ENCODE data around the gene ZNF263. TPM values are rescaled to one million over a fixed set of nuclear protein-coding genes. Genes with fewer than 3 reads are reported as not detected.

The ZNF263 gene
- total RNA-seq, 6 experiments from 2014 or later: 7.1 to 13.9 (median 11.0) TPM

DNA sequence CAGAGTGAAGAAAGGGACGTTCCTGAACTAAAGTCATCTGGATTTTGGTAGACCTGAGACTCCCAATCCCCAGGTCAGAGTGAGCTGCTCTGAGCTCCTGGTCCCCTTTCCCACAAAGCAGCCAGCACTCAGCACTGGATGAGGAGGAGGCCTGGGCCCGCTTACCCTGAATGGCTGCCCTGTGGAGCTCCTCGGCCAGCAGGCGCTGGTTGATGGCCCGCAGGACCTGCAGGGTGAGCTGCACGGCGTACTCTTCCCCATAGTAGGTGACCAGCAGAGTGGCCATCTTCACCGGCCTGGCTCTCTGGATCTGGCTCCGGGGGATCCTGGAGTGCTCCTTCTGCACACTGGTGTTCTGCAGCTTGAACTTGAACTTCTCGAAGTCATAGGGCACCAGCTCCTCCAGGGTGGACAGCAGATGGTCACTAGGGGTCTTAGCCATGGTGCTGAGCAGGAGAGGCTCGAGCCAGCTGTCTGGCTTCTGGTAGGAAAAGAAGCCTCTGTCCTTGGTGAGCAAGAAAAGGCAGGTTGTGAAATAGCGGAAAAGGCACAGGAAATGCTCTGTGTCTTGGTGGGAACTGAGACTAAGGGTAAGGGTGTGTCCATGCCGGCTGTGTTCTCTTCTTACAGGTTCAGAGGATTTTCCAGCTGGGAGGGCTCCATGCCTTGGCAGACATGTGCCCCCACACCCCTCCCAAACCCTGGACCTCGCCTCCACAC is 27.0 kb upstream of the ZNF263 start, which contains the start of gene MEFV:
Gene MEFV, minus strand, starts transcription at position 488 of the 720 bp plus-strand sequence. Its CDS starts 46 bp downstream, at position 442.
- ATAC-seq: peak; percentile 21 to 44 (median 38)
- Histone ChIP-seq H3K9me3 (no peaks in the 10 kb centered on the region), H3K27ac (peak within 1 kb of the TSS in 1 of 3 donors; percentile 44), H3K27me3 (no peaks in the 10 kb centered on the region), H3K4me1 (no peaks in the 10 kb centered on the region), H3K4me3 (peak within 1 kb of the TSS in 2 of 3 donors; percentile 11 to 29), H3K36me3 (no peaks in the 10 kb centered on the region)
- 73% methylated on average over 3 of the region's 14 CpGs for WGBS (ENCODE audit: insufficient coverage, low coverage, low lambda C conversion rate, missing lambda C conversion rate)
- TF ChIP-seq CTCF (IDR thresholded peaks at IDR 0.05): no peak
- TF ChIP-seq POLR2A (IDR thresholded peaks at IDR 0.05): no peak
- intact Hi-C loops (cut with DNase I): no loop called here
- DNase-seq: no peak

- peak in 1 of 4 donors; percentile 7 for ATAC-seq
- H3K27me3 ChIP-seq: no peaks in the 10 kb centered on the region
- TF ChIP-seq CTCF (IDR thresholded peaks at IDR 0.05): no peak
- TF ChIP-seq POLR2A (IDR thresholded peaks at IDR 0.05): no peak
- no peaks in the 10 kb centered on the region for H3K36me3 ChIP-seq
- no peak overlapping the region for H3K27ac ChIP-seq
- DNase-seq: no peak
- no peak overlapping the region for H3K4me3 ChIP-seq
- no peaks in the 10 kb centered on the region for H3K9me3 ChIP-seq
- H3K4me1 ChIP-seq: no peaks in the 10 kb centered on the region
- intact Hi-C loops (cut with DNase I): no loop called here
- WGBS (ENCODE audit: insufficient coverage, low coverage, low lambda C conversion rate, missing lambda C conversion rate): no CpG with 5 or more reads among the region's 9 CpGs
Observed at GRCh38 chr16:3256866-3257465, 26.3 kb upstream of the ZNF263 start.

- H3K36me3 ChIP-seq: no peaks in the 10 kb centered on the region
- ATAC-seq (no peak), DNase-seq (no peak)
- H3K27ac ChIP-seq: peak overlapping the region; percentile 29 to 55 (median 32)
- no peaks in the 10 kb centered on the region for H3K9me3 ChIP-seq
- H3K4me3 ChIP-seq: no peak overlapping the region
- H3K27me3 ChIP-seq: no peaks in the 10 kb centered on the region
- no peaks in the 10 kb centered on the region for H3K4me1 ChIP-seq
- WGBS (ENCODE audit: insufficient coverage, low coverage, low lambda C conversion rate, missing lambda C conversion rate): 65% methylated on average over 8 of the region's 8 CpGs
- TF ChIP-seq POLR2A (IDR thresholded peaks at IDR 0.05): no peak
- intact Hi-C loops (cut with DNase I): no loop called here
Observed at GRCh38 chr16:3259836-3260235, 23.5 kb upstream of the ZNF263 start.

DNA sequence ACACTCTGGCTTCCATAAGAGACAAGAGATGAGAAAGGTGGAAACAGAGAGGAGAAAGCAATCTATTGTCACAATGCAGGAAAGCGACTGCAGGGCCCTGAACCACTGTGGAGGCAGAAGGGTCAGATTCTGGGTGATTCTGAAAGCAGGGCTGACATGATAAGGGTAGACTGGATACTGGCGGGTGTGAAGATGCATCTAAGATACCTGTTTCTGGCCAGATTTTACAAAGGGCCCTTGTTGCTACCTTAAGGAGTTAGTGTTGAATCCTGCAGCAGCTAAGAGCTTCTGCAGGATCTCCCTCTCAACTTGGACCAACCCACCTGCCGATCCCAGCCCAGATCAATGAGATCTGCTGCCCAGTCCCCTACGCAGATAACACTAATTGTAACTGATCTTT is 20.8 kb upstream of the ZNF263 start:
- ATAC-seq: no peak
- no peak for DNase-seq
- H3K27ac ChIP-seq: peak overlapping the region in 1 of 3 donors; percentile 93
- intact Hi-C loops (cut with DNase I): no loop called here
- no peaks in the 10 kb centered on the region for H3K27me3 ChIP-seq
- TF ChIP-seq POLR2A (IDR thresholded peaks at IDR 0.05): no peak
- H3K4me1 ChIP-seq: no peaks in the 10 kb centered on the region
- 80% methylated on average over 1 of the region's 4 CpGs for WGBS (ENCODE audit: insufficient coverage, low coverage, low lambda C conversion rate, missing lambda C conversion rate)
- no peaks in the 10 kb centered on the region for H3K36me3 ChIP-seq
- no peaks in the 10 kb centered on the region for H3K9me3 ChIP-seq
- H3K4me3 ChIP-seq: no peak overlapping the region

DNA sequence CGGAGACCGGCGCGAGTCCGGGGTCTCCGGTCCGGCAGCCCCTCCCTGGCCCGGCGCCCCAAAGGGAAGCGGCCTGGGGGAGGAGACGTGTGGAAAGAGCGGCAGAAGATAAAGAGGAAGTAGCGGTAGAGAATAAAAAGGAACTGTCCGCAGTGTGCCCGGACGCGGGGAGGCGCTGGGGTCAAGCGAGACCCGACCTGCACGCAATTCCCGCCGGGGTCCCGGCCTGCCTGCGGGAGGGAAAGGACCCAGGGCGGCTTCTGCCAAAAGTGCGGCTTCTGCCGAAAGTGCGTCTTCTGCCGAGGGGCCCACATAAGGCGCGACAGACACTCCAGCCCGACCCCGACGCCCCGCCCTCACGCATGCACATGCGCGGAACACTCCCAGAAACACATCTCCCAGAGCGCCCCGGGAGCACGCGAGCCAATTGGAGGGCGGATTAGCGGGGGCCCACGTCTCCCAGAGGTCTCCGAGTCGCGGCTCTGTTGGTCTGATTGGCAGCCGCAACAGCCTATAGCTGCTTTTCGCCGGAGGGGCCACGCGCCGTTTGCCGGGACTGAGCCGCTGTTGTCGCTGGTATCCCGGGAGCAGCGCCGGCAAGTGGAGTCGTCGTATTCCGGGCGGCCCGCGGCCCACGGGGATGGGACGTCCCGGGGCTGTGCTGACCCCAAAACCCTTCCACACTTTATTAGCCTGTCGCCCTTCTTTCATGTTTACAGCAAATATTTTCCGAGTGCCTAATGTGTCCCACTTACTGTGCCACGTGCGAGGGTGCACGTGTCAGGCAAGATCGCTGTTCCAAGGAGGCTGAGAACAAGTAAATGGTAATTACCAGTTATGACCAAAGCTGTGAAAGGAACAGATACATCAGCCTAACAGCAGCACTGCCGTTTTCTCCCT is 18.9 kb upstream of the ZNF263 start:
- Histone ChIP-seq H3K27me3 (no peaks in the 10 kb centered on the region), H3K4me3 (peak overlapping the region; percentile 69 to 72 (median 71)), H3K4me1 (no peaks in the 10 kb centered on the region), H3K9me3 (no peaks in the 10 kb centered on the region), H3K27ac (peak overlapping the region; percentile 90 to 98 (median 93)), H3K36me3 (no peaks in the 10 kb centered on the region)
- DNase-seq (peak; percentile 97 to 98 (median 98)), ATAC-seq (peak; percentile 90 to 95 (median 92))
- 2% methylated on average over 39 of the region's 77 CpGs for WGBS (ENCODE audit: insufficient coverage, low coverage, low lambda C conversion rate, missing lambda C conversion rate)
- peak in 3 of 4 donors; percentile 11 to 25 (median 24) for TF ChIP-seq CTCF (IDR thresholded peaks at IDR 0.05)
- TF ChIP-seq POLR2A (IDR thresholded peaks at IDR 0.05): peak; percentile 83
- intact Hi-C loops (cut with DNase I): no loop called here

All from right lobe of liver (tissue), 6 donors.